CD4-positive, alpha-beta T cell treated with Interleukin-12 subunit alpha and Interleukin-12 subunit beta, for 1 hour (primary cell): ENCODE data around the gene FRS2.

Source experiments
- DNase-seq: peaks from one replicate; pipeline ENCODE4 v3.0.0-alpha.2; 2020

The FRS2 gene

DNA sequence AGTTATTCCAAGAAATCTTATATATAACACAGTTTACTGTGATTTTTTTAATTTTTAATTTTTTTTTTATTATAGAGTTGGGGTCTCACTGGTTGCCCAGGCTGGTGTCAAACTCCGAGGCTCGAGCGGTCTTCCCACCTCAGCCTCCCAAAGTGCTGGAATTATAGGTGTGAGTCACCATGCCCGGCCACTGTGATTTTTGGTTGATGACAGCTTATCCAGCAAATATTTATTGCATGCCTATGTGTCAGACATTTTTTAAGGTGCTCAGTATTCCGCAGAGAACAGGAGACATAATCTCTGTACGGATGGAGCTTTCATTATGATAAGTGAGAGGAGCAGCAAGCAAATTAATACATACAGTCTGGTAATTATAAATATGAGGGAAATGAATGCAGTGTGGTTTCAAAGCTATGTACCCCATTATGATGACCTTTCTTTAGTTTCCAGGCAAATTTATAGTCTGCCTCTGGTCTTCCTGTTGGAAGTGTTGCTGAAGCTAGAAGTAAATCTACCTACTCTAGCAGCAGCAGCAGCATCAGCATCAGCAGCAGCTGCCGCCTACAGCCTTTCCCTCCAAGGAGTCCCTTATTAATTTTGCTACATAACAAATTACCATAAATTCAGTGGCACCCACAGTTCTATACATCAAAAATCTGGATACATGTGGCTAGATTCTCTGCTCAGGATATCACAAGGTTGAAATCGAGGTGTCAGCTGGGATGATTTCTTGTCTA, 32.3 kb downstream of the FRS2 start:
- no peak for DNase-seq

DNA sequence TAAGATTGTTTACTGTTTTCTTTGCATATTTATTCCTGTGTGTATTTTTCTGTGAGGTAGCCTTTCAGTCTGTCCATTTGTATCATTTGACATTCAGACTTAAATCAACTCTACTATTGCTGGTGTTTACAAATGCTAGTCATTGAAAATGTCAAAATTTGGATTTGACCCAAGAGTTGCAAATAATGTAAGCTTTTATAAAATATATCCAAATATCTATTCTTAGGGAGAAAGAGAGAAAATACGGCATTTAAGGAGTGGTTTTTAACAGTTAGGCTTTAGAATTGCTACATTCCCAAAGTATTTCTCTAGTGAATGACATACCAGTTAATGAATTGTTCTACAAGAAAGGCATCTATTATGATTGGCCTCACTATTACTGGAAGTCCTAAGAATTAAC, 37.9 kb downstream of the FRS2 start:
- no peak for DNase-seq

DNA sequence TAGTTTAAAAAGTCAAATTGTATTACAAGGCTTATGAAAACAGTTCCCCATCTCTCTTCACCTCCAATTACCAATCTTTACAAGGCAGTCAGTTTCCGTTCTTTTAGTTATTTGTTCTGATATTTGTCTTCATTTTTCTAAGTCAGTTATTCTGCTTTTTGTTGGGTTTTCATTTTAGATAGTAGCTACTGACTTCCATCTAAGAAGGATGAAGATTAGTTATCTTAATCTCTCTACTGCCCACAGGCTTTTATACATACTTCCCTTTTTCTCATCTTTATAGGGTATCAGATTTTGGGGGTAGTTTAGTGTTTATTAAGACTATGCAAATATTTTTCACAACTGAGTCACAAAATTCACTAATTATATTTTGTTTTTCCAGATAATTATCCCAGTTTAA, 38.4 kb downstream of the FRS2 start:
- no peak for DNase-seq

DNA sequence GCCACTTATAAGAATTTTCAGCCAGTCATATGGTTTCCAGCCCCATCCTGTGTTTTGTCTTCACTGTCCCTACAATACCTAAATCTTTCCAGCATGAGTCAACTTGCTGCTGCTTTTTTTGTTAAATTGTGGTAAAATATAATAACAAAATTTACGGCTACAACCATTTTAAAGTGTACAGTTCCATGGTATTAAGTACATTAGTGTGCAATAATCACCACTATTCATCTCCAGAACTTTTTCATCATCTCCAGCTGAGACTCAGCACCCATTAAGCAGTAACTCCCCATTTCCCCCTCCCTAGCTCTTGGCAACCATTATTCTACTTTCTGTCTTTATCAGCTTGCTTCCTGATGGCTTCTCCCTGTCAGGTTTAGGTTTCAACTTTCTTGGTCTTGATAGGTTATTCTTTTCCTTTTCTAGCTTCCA, 39.1 kb downstream of the FRS2 start:
- DNase-seq = no peak

DNA sequence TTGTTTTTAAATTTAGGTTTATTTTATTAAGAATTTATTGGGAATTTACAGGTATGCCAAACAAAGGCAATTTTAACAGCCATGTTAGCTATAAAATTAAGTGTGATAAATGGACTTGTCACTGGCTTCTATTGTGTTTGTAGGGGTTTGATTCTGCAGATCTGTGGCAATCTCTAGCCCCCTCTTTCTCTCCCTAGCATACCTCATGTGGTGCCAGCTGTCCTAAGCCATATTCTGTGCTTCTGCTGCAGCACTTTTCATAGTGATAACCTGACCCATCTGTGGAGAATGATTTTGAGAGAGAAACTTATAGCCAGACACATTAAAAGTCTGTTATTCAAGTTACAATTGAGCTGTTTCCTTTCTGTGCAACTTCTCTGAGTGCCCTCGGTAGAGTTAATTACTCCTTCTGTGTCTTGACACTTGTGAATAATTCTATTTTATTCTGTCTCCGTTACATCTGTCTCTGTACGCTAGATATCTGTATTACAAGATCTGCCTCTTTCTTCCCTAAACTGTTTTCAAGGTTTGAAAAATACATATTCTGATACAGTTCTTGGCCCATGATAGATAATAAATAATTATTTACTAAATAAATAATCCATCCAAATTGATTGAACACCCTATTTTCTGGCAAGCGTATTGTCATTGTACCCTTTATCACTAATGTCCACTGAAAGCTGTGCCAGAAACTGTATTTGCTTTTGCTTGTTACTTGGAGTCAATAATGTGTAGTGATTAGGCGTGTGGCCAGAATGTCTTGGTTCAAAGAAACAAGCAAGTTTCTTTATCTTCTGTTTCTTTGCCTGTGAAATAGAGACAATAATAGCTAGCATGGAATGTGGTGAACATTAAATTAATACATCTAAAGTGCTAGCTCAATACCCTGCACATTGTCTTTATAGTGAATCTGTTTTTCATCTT, 40.0 kb downstream of the FRS2 start:
- DNase-seq = no peak

DNA sequence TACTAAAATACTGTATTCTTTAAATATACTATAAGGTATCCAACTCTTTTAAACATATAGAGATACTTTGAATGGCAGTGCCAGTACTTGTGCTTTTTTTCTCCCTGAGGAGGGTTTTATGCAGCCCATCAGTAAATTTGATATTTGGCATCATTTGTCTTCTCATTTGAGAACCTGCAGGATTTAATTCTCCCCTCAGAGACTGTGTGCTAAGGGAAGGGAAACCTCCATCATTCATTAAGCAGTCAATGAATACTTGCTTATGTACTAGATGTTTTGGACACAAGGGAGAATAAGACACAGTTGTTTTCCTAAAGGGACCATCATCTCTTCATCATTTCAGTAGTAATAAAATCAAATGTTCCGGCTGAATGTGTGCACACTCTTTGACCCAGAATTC, 40.8 kb downstream of the FRS2 start:
- no peak for DNase-seq

DNA sequence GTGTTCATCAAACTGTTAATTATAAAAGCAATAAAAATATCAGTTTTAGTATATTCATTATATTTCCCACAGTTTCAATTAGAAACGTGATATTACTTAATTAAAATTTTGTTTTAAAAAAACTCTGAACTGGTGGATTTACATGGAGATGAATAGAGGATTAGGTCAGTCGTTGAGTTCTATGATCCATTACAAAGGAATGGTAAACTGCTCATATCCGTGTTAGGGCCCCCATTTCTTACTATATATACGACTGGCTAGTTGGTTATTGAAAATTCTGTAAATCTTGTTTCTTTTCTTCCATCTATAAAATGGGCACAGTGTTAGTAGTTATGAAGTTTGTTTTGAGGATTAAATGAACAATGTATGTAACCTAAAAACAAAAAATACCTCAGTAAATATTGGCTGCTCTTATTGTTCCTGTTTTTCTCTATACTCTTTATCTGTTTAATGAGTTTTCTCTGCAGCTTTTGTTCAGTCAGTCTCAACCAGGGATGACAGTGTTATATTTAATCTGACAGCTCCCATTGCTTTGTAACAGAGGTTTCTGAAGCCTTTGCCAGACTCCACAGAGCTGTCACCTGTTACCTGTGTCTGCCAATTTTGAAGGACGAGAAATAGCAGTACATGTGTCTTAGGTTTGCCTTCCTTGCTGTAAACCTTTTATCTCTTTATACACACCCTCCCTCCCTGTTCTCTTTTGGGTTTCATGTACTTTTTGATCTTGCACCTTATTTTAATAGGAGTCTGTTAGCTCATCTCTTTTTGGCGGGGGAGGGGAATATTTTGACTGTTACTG, 41.5 kb downstream of the FRS2 start:
- DNase-seq = no peak

DNA sequence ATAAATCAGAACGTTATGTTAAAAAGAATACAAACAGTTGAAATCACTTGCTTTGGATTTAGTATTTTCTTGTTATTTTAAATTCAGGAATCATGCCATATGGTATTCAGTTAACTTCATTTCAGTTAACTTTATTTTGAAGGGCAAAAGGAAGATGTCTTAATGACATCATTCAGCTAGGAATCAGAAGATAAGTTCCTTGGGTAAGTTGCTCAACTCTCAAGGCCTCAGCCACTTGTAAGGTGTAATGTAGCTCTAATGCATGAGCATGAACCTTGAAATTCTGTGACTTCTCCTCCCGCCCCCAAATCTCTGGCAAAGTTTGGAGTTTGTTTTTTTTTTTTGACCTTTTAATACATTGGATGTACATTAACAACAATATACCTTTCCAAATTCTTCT, 42.6 kb downstream of the FRS2 start:
- no peak for DNase-seq

DNA sequence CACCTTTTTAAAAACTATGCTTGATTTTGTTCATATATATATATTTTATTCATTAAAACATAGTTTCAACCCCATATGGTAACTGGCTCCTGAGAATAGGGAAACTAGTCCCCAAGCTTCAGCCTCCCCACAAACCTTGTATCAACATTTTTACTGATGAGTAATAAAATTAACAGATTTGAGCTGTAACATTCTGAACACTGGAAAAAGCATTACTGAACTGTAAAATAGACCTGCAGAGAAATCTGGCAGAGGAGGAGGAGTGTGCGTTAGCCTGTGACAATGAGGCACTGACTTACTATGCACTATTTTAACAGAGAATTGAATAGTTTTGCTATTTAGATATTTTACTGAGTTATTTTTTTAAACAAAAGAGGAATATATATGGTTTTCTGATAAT, 43.1 kb downstream of the FRS2 start:
- no peak for DNase-seq

DNA sequence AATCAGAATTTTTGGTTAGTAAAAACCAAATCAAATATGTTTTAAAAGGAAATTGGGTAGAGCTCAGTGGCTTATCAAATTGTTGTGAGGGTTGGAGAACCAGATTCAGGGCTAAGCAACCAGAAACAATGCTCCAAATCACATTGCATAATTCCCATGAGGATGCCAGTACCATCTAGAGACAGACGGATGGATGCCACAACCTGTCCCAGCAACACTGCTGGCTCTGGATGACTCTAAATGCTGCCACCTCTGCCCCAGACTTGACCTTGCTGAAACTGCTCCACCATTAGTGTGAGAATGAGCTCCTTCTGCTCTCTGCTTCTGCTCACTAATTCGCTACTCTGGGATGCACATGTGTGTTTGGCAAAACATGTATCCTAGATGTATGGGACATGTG, 43.9 kb downstream of the FRS2 start:
- DNase-seq = no peak

DNA sequence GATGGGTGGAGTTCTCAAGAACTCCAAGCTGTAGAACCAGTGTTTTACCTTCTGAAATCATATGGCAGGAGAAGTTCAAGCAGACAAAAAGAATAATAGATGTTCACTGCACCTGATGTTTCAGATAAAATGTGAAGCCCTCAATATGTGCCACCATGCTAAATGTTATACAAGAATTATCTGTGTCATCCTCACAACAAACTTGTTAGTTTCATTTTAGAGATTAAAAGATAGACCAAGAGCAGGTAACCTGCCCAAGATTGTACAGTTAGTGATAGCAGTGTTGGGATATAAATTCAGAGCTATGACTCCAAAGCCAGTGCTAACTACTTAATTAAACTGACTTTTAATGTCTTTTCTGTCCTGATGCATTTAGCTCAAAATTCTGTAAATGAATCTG, 44.7 kb downstream of the FRS2 start:
- no peak for DNase-seq

DNA sequence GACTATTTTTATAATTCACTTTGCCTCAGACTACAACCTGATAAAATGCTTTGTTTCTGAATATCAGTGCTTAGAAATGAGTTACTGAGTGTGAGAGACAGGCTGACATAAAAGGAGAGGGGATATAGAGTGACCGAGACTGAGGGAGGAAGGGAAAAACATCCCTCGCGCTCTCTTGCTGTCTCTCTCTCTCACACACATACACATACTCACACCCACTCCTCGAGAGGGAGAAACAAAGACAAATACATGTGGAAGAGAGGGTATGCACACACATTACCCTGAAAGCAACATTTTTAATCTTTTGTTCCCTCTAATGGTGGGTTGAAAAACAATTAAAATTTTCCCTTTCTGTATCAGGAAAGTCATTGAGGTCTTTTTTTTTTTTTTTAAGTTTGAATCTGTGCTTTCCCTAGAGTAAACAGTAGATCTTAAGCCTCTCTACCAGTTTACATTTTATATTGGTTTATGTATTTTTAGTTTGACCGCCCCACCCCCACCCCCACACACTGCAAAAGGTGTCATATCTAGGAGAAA, 45.3 kb downstream of the FRS2 start:
- no peak for DNase-seq

DNA sequence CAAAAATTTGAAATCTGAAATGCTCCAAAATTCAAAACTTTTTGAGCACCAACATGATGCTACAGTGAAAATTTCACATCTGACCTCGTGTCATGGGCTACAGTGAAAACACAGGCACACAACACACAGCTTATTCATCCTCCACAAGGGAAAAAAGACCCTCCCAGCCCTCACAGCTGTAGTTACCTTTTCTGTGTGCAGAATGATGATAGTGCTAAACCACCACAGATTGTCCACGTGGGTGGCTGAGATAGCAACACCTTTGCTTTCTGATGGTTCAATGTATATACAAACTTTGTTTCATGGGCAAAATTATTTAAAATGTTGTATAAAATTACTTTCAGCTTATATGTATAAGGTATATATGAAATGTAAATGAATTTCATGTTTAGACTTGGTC, 46.8 kb downstream of the FRS2 start:
- DNase-seq = no peak

DNA sequence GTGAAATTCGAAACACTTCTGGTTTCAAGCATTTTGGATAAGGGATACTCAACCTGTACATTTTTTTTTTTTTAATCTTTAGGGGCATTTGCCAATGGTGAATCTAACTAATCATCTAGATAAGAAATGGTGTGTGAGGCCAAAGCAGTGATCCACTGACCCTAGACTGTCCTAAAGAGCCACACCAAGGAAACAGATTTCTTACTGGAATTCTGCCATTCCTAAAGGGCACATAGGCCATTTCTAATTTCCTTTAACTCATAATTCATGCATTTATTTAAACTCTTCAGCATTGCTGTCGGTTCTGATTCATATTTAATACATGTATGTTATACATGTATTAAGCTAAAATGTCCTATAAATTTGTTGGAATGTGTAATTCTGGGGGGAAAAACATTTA, 47.2 kb downstream of the FRS2 start:
- no peak for DNase-seq

DNA sequence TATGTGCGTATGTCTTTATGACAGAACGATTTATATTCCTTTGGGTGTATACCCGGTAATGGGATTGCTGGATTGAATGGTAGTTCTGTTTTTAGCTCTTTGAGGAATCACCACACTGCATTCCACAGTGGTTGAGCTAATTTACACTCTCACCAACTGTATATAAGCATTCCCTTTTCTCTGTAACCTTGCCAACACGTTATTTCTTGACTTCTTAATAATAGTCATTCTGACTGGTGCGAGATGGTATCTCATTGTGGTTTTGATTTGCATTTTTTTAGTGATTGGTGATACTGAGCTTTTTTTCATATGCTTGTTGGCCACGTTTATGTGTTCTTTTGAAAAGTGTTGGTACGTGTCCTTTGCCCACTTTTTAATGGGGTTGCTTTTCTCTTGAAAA, 49.7 kb downstream of the FRS2 start:
- no peak for DNase-seq

DNA sequence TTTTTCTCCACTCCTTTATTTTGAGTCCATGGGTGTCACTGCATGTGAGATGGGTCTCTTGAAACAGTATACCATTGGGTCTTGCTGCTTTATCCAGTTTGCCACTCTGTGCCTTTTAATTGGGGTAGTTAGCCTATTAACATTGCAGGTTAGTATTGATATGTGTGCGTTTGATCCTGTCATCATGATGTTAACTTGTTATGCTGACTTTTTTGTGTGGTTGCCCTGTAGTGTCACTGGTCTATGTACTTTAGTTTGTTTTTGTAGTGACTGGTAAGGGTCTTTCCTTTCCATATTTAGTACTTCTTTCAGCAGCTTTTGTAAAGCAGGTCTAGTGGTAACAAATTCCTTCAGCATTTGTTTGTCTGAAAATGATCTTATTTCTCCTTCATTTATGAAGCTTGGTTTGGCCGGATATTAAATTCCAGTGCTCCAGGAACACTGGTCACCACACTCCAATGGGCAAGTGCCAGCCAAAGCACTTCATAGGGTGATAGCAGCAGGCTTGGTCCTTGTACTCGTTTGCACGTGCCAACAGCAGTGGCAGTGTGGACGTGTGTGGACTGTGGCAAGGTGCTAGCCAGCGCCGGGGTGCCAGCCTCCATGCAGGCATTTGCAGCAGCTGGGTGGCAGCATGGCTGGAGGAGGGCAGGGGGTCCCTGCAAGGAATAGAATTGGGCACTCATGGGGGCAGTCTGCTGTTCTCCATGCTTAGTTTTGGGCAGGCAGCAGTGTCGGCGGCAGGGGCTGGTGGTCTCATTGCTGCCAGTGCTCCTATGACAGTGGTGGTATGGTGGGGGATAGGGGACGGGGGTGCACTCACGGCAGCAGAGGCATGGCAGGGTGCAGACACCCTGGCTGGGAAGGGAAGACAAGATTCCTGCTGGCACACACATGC, 53.5 kb downstream of the FRS2 start:
- no peak for DNase-seq

DNA sequence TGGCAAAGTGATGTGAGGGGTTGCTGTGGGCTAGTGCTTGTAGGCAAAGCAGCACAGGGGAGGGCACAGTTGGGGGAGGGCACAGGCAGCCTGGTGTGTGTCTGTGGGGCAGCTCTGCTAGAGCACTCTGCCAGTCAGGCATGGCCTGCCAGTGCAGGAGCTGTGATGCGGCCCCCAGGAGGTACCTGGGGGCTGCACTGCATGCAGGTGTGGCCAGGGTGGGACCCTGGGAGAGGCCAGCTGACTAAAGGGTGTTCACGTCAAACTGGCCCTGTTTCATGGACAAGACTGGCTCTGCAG, 54.1 kb downstream of the FRS2 start:
- DNase-seq = no peak

DNA sequence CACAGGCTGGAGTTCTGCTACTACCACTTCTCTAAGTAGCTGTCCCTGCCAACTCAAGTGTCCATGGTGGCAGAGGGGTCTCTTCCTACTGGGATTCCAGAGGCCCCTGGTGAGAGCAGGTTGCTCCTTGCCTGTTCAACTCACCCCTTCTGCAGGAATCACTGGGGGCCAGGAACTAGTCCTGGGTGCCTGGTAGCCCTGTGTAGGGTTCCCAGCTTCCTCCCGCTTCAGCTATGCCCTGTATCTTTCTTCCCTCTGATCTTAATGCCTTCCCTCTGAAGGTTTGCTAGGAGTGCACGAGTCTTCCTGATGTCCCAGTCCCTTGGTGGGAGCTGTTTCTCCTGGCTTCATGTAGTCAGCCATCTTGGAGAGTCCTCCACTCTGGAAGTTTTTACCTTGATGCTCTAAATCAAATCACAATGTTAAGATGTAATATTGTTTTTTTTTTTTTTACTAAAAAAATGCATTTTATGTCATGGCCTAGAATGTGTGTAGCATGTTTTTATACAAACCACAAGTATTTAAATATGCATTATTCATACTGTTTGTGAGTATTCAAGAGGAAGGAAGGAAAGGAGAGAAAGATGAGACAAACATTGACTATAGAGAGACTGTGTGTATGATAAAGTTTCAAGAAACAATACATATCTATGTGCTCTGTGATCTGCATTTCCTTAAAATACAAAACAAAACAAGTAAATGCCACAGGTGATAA, 54.7 kb downstream of the FRS2 start:
- DNase-seq = no peak

DNA sequence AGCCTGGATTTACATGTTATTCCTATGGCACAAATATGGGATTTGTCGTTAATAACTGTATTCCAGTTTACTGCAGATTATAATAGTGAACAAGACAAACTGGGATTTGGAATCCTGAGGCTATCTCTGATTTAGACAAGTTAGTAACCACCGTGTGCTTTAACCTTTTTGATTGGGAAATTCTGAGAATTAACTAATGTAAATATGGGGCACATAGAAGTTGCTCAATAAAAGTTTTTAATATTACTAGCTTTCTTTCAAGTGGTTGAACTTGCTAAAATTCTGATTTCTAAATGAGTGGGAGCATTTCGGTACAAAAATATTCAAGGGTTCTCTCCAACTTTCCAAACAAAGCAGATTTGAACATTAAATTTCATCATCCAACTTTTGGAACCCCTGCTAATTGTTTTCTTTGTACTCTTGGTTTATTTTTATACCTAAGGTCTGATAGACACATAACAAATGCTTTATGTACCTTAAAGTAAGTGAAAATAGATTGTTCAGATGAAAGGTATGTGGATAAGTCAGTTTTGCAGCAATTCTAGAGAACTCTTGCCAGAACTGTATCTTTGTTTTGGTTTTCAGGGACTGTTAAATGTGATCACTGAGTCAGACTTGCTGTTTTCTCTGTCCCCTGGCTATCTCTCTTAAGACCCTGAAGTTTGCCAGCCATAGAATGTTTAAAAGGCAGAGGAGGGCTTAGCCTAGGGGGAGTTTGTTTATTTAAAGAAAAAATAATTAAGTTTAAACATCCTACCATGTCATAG, 57.5 kb downstream of the FRS2 start:
- DNase-seq = no peak

DNA sequence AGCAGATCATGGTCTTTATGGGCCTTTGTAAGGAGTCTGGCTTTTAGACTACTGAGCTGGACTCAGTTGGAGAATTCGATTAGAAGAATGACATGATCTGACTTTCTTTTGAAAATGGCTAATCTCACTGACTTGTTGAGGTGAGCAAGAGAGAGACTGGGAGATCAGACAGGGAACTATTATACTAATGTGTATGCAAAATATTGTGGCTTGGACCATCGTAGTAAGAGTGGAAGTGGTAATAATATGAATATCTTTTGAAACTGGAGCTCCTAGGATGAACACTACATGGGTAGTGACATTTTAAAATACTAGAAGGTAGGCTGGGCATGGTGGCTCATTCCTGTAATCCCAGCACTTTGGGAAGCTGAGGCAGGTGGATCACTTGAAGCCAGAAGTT, 58.8 kb downstream of the FRS2 start:
- no peak for DNase-seq

DNA sequence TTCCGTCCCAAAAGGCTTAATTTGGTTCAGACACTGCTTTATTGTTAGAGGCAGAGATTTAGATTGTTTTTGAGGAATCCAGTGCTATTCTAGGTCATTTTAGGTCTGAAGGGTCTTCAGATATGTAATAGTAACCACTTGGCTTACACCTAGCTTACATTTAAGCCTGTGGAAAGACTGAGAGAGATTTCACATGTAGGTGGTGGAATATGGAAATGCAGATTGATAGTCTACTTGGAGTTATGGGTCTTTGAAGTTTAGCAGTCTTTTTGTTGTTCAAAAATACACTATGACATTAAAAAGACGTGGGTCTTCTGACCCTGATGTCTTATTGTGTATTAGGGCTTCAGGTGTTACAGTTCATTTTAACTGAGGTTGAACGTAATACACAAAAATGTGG, 63.7 kb downstream of the FRS2 start:
- DNase-seq = no peak
